ENCODE results near the gene C1orf198.

DNA sequence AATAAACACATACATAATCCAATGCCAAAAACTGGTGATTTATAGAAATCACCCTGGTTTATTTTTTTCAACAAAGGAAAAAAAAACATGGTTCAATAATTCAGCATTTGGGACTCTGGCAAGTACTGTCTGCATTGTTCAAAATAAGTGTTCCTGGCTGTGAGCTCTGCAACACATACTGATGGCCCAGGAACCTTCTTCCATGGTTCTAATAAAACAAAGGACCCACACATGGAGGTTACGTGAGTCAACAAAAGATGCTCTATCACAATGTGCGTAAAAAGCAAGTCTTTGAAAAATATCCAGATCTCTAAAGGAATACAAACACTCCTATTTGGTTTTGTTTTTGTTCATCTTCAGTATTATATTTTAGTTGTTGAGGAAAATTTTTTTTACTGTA is 37.9 kb upstream of the C1orf198 start:
- no peak for TF ChIP-seq TAF1 (IDR thresholded peaks at IDR 0.05; ENCODE audit: low read depth, low read length)
- TF ChIP-seq, protein P1, sequence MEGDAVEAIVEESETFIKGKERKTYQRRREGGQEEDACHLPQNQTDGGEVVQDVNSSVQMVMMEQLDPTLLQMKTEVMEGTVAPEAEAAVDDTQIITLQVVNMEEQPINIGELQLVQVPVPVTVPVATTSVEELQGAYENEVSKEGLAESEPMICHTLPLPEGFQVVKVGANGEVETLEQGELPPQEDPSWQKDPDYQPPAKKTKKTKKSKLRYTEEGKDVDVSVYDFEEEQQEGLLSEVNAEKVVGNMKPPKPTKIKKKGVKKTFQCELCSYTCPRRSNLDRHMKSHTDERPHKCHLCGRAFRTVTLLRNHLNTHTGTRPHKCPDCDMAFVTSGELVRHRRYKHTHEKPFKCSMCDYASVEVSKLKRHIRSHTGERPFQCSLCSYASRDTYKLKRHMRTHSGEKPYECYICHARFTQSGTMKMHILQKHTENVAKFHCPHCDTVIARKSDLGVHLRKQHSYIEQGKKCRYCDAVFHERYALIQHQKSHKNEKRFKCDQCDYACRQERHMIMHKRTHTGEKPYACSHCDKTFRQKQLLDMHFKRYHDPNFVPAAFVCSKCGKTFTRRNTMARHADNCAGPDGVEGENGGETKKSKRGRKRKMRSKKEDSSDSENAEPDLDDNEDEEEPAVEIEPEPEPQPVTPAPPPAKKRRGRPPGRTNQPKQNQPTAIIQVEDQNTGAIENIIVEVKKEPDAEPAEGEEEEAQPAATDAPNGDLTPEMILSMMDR (IDR thresholded peaks at IDR 0.05; ENCODE audit: control extremely low read depth in 1 of 3, insufficient read depth in 1 of 3, low read depth in 1 of 3, low read length in 3 of 3), result no peak
- TF ChIP-seq EZH2 (IDR thresholded peaks at IDR 0.05; ENCODE audit: low read depth, low read length, severe bottlenecking), result no peak
- TF ChIP-seq SIX5 (IDR thresholded peaks at IDR 0.05; ENCODE audit: low read depth, low read length), result no peak
